IMR-90 (cell line): ENCODE results near the gene FAM163B. TPM values are rescaled to one million over a fixed set of nuclear protein-coding genes. Genes with fewer than 3 reads are reported as not detected.

Source experiments
- ATAC-seq: fragments of 200-7000 bp; cut with Tn5 transposase; 2 replicates; pipeline ENCODE4 v1.9.1; 2020; ENCODE audit warnings: low read depth, mild to moderate bottlenecking, moderate library complexity
- BruUV-seq: library from RNA; stranded (reverse); fragments of 400-500 nt; replicated peaks from 2 replicates; lab custom pipeline; 2021; lab: Mats Ljungman, UMichigan
- CTCF ChIA-PET: fragments of 300-600 bp; formaldehyde crosslinking; extraction: SDS; loops from one replicate; lab custom pipeline; 2021; ENCODE audit warnings: antibody characterized with exemption; lab: Yijun Ruan, JAX
- POLR2A ChIA-PET: fragments of 300-600 bp; sonication (Branson Sonifier 250); formaldehyde crosslinking; loops from one replicate; lab custom pipeline; 2022; ENCODE audit warnings: antibody characterized with exemption; ENCODE audit not compliant: unreplicated experiment; lab: Charles Lee
- DNase-seq: peaks from one replicate; pipeline ENCODE4 v3.0.0; 2013
- H2AFZ ChIP-seq: replicated peaks from 2 replicates; pipeline ENCODE3; 2013; ENCODE audit warnings: low read length, mild to moderate bottlenecking; ENCODE audit not compliant: poor library complexity
- H2AK5ac ChIP-seq: 2 replicates; pipeline ENCODE4 v1.6.1; 2013; ENCODE audit warnings: low read depth, low read length, inconsistent platforms
- H2AK9ac ChIP-seq: replicated peaks from 2 replicates; pipeline ENCODE3; 2013; ENCODE audit warnings: mild to moderate bottlenecking, low read depth, low read length, moderate library complexity; ENCODE audit not compliant: poor library complexity
- H2BK120ac ChIP-seq: 2 replicates; pipeline ENCODE4 v1.6.1; 2013; ENCODE audit warnings: low read depth, low read length, inconsistent platforms
- H2BK15ac ChIP-seq: 3 replicates; pipeline ENCODE4 v1.6.1; 2013; ENCODE audit warnings: low read depth, low read length, inconsistent platforms
- H2BK20ac ChIP-seq: 2 replicates; pipeline ENCODE4 v1.6.1; 2013; ENCODE audit warnings: low read depth, mild to moderate bottlenecking, inconsistent platforms, low read length, moderate library complexity
- H2BK5ac ChIP-seq: 2 replicates; pipeline ENCODE4 v1.6.1; 2013; ENCODE audit warnings: mild to moderate bottlenecking, low read depth, low read length, inconsistent platforms; ENCODE audit not compliant: poor library complexity, severe bottlenecking
- H3K14ac ChIP-seq: replicated peaks from 2 replicates; pipeline ENCODE4 v1.6.1; 2013; ENCODE audit warnings: low read depth, low read length, inconsistent platforms
- H3K18ac ChIP-seq: 2 replicates; pipeline ENCODE4 v1.6.1; 2013; ENCODE audit warnings: low read depth, low read length, control low read depth
- H3K23ac ChIP-seq: 2 replicates; pipeline ENCODE4 v1.6.1; 2013; ENCODE audit warnings: low read depth, low read length, inconsistent platforms
- H3K27ac ChIP-seq: 2 replicates; pipeline ENCODE4 v1.5.1; 2013; ENCODE audit warnings: mild to moderate bottlenecking, control low read depth, low read length; ENCODE audit not compliant: insufficient read depth
- H3K27me3 ChIP-seq: 2 replicates; pipeline ENCODE4 v1.6.1; 2013; ENCODE audit warnings: low read length; ENCODE audit not compliant: control insufficient read depth, insufficient read depth
- H3K36me3 ChIP-seq: 2 replicates; pipeline ENCODE4 v1.6.1; 2013; ENCODE audit warnings: low read length, mixed read lengths; ENCODE audit not compliant: control insufficient read depth, insufficient read depth
- H3K4ac ChIP-seq: 2 replicates; pipeline ENCODE4 v1.6.1; 2013; ENCODE audit warnings: low read depth, low read length, inconsistent platforms
- H3K4me1 ChIP-seq: 2 replicates; pipeline ENCODE4 v1.6.1; 2013; ENCODE audit warnings: low read length, mixed read lengths; ENCODE audit not compliant: control insufficient read depth, insufficient read depth
- H3K4me2 ChIP-seq: 2 replicates; pipeline ENCODE4 v1.6.1; 2013; ENCODE audit warnings: low read depth, mild to moderate bottlenecking, control low read depth, low read length, moderate library complexity
- H3K4me3 ChIP-seq: 2 replicates; pipeline ENCODE4 v1.5.1; 2013; ENCODE audit warnings: low read depth, mild to moderate bottlenecking, control low read depth, low read length, moderate library complexity; ENCODE audit not compliant: insufficient read depth
- H3K56ac ChIP-seq: 2 replicates; pipeline ENCODE4 v1.6.1; 2013; ENCODE audit warnings: low read length, inconsistent platforms; ENCODE audit not compliant: insufficient read depth; ENCODE audit errors: extremely low read depth
- H3K79me1 ChIP-seq, 2 experiments: 2 replicates each; pipeline ENCODE4 v1.6.1; 2013; ENCODE audit warnings: low read length in 2 of 2, inconsistent platforms in 1 of 2, low read depth in 1 of 2
- H3K9ac ChIP-seq: 2 replicates; pipeline ENCODE4 v1.6.1; 2013; ENCODE audit warnings: low read depth, low read length, control low read depth
- H3K9me1 ChIP-seq: 2 replicates; pipeline ENCODE4 v1.6.1; 2013; ENCODE audit warnings: low read length, inconsistent platforms; ENCODE audit not compliant: insufficient read depth
- H3K9me3 ChIP-seq: 2 replicates; pipeline ENCODE4 v1.6.1; 2013; ENCODE audit warnings: low read length; ENCODE audit not compliant: control insufficient read depth, insufficient read depth
- H4K20me1 ChIP-seq: 2 replicates; pipeline ENCODE4 v1.6.1; 2013; ENCODE audit warnings: low read length, inconsistent platforms; ENCODE audit not compliant: insufficient read depth
- H4K5ac ChIP-seq: 2 replicates; pipeline ENCODE4 v1.6.1; 2013; ENCODE audit warnings: mild to moderate bottlenecking, low read depth, low read length, control low read depth
- H4K8ac ChIP-seq, 2 experiments: 2 replicates each; pipeline ENCODE4 v1.6.1; 2013; ENCODE audit warnings: low read depth in 2 of 2, low read length in 2 of 2, control low read depth in 1 of 2, inconsistent platforms in 1 of 2
- H4K91ac ChIP-seq: 2 replicates; pipeline ENCODE4 v1.6.1; 2013; ENCODE audit warnings: low read depth, low read length, inconsistent platforms; ENCODE audit not compliant: insufficient read depth
- BHLHE40 ChIP-seq: fragments of 150-350 bp; IDR thresholded peaks from 2 replicates; pipeline ENCODE4 v1.6.1; 2016; ENCODE audit warnings: mild to moderate bottlenecking, low read depth, low read length
- MAZ ChIP-seq: IDR thresholded peaks from 2 replicates; pipeline ENCODE4 v1.6.1; 2012; ENCODE audit warnings: low read depth, mild to moderate bottlenecking, low read length, improper control_type of control experiment, moderate library complexity, borderline replicate concordance
- MXI1 ChIP-seq: IDR thresholded peaks from 2 replicates; pipeline ENCODE4 v1.6.1; 2012; ENCODE audit warnings: low read depth, mild to moderate bottlenecking, low read length, moderate library complexity, borderline replicate concordance
- WGBS, 2 experiments: methylation state at CpG; one replicate each; pipeline versions ENCODE4 v1.1.5 to v1.1.7; 2013; ENCODE audit warnings: missing lambda C conversion rate in 2 of 2; ENCODE audit not compliant: insufficient read length in 1 of 2; ENCODE audit errors: extremely low coverage in 2 of 2; 5-methylcytosine and 5-hydroxymethylcytosine counted together
- dilution Hi-C: fragments of 300-500 bp; cut with HindIII; formaldehyde crosslinking; loops from one replicate; pipeline ENCODE4 v1.14.3; 2018; ENCODE audit warnings: low sequenced_read_pairs; ENCODE audit not compliant: unreplicated experiment
- in situ Hi-C: fragments of 300-500 bp; cut with MboI; formaldehyde crosslinking; loops from 3 replicates; pipeline ENCODE4 v1.14.3; 2019; ENCODE audit warnings: low sequenced_read_pairs, inconsistent platforms, mixed read lengths
- intact Hi-C: fragments of 100-400 bp; cut with micrococcal nuclease; formaldehyde crosslinking; loops from 2 replicates; pipeline ENCODE4 v1.10.0; 2022
- polyA plus RNA-seq, 3 experiments: library from polyadenylated mRNA; depleted of rRNA; stranded (reverse); fragments of >200 nt; gene quantifications; 2 replicates each; pipeline ENCODE4 v1.2.3, GENCODE V29; 2012; ENCODE audit warnings: low replicate concordance in 1 of 3
- total RNA-seq: library from RNA; depleted of rRNA; stranded (reverse); fragments of >200 nt; gene quantifications from 2 replicates; pipeline ENCODE4 v1.2.3, GENCODE V29; 2012
- TF ChIP-seq, protein P1 (sequence below): conservative IDR thresholded peaks from 2 replicates; pipeline ENCODE4 v1.5.1; 2012; ENCODE audit warnings: mild to moderate bottlenecking, low read depth, low read length, improper control_type of control experiment

The FAM163B gene
- total and polyA plus RNA-seq, 2 of the 4 experiments (the other 2 are of a cell fraction): not detected

GRCh38 chr9:133647148-133647547 lies 38.0 kb upstream of the FAM163B start:
- Histone ChIP-seq H2BK15ac (no peak overlapping the region), H3K27me3 (peaks cover 46% of the 10 kb centered on the region), H3K79me1 (no peaks in the 10 kb centered on the region), H4K5ac (no peak overlapping the region), H2AK9ac (no peak overlapping the region), H2BK5ac (no peak overlapping the region), H3K56ac (no peak overlapping the region), H4K20me1 (no peaks in the 10 kb centered on the region), H3K9me1 (no peaks in the 10 kb centered on the region), H2AFZ (no peak overlapping the region), H3K27ac (no peak overlapping the region), H4K91ac (no peak overlapping the region), H3K9me3 (no peaks in the 10 kb centered on the region), H4K8ac (no peak overlapping the region), H2BK20ac (no peak overlapping the region), H3K4me2 (no peak overlapping the region), H3K4ac (no peak overlapping the region), H2AK5ac (no peak overlapping the region), H2BK120ac (no peak overlapping the region), H3K36me3 (no peaks in the 10 kb centered on the region), H3K23ac (no peak overlapping the region), H3K18ac (no peak overlapping the region), H3K14ac (no peak overlapping the region), H3K9ac (no peak overlapping the region), H3K4me3 (no peak overlapping the region), H3K4me1 (no peaks in the 10 kb centered on the region)
- in situ Hi-C loops: no loop called here
- CTCF ChIA-PET: interaction anchor here (1.1 kb wide), 1 partner anchor 12 kb away, joined by 5 read pairs; no protein-coding TSS in a partner anchor
- WGBS, 2 experiments: 75% methylated on average over 4 of the region's 7 CpGs; no CpG with 5 or more reads in 1 of the 2 experiments
- dilution Hi-C loops: no loop called here
- POLR2A ChIA-PET: no interaction called here
- no peak for DNase-seq
- ATAC-seq: no peak
- intact Hi-C loops: no loop called here
- no TSS peak for BruUV-seq
- no peak for TF ChIP-seq BHLHE40
- TF ChIP-seq MXI1: no peak
- TF ChIP-seq MAZ: no peak
- TF ChIP-seq, protein P1, sequence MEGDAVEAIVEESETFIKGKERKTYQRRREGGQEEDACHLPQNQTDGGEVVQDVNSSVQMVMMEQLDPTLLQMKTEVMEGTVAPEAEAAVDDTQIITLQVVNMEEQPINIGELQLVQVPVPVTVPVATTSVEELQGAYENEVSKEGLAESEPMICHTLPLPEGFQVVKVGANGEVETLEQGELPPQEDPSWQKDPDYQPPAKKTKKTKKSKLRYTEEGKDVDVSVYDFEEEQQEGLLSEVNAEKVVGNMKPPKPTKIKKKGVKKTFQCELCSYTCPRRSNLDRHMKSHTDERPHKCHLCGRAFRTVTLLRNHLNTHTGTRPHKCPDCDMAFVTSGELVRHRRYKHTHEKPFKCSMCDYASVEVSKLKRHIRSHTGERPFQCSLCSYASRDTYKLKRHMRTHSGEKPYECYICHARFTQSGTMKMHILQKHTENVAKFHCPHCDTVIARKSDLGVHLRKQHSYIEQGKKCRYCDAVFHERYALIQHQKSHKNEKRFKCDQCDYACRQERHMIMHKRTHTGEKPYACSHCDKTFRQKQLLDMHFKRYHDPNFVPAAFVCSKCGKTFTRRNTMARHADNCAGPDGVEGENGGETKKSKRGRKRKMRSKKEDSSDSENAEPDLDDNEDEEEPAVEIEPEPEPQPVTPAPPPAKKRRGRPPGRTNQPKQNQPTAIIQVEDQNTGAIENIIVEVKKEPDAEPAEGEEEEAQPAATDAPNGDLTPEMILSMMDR: no peak
